ENCODE measurements around the gene MATCAP1. TPM values are rescaled to one million over a fixed set of nuclear protein-coding genes. Genes with fewer than 3 reads are reported as not detected.

Gene MATCAP1
- polyA plus RNA-seq, 1 donor (not counting 4 experiments of a cell fraction or from before 2014, with no cell fraction given) = 13.3 TPM

GRCh38 chr16:67199011-67199807 is 15.4 kb upstream of the MATCAP1 start, which contains the start of gene ELMO3:
ELMO3 (plus strand) TSS chr16:67199131; CDS start chr16:67199327, 196 bp downstream.
- peak within 1 kb of the TSS; percentile 47 for H3K27ac ChIP-seq (ENCODE audit: control insufficient read depth, insufficient read depth, low read length)
- dilution Hi-C loops (cut with MboI; ENCODE audit: extremely low pct_ligation_motif_present, low sequenced_read_pairs) = no loop called here
- H3K9ac ChIP-seq (ENCODE audit: control insufficient read depth, extremely low read depth, insufficient read depth, low read length) = peak within 1 kb of the TSS; percentile 72
- H3K4me3 ChIP-seq (ENCODE audit: control insufficient read depth in 2 of 3, extremely low read depth in 1 of 3, insufficient read depth in 2 of 3, low read depth in 1 of 3, low read length in 3 of 3) = peak within 1 kb of the TSS; percentile 54 to 72 (median 70)
- FAIRE-seq (peak; percentile 51), DNase-seq (ENCODE audit: low read depth, low spot score) (no peak)
- H3K27me3 ChIP-seq (ENCODE audit: control insufficient read depth, extremely low read depth, insufficient read depth, low read length) = no peaks in the 10 kb centered on the region
- peaks cover 41% of the 10 kb centered on the region in 2 experiments for H3K36me3 ChIP-seq (ENCODE audit: control insufficient read depth in 2 of 2, extremely low read depth in 1 of 2, insufficient read depth in 2 of 2, low read length in 2 of 2)
- no peak within 1 kb of the TSS for H2AFZ ChIP-seq (ENCODE audit: control insufficient read depth, low read length)
- TF ChIP-seq, protein P1, sequence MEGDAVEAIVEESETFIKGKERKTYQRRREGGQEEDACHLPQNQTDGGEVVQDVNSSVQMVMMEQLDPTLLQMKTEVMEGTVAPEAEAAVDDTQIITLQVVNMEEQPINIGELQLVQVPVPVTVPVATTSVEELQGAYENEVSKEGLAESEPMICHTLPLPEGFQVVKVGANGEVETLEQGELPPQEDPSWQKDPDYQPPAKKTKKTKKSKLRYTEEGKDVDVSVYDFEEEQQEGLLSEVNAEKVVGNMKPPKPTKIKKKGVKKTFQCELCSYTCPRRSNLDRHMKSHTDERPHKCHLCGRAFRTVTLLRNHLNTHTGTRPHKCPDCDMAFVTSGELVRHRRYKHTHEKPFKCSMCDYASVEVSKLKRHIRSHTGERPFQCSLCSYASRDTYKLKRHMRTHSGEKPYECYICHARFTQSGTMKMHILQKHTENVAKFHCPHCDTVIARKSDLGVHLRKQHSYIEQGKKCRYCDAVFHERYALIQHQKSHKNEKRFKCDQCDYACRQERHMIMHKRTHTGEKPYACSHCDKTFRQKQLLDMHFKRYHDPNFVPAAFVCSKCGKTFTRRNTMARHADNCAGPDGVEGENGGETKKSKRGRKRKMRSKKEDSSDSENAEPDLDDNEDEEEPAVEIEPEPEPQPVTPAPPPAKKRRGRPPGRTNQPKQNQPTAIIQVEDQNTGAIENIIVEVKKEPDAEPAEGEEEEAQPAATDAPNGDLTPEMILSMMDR (optimal IDR thresholded peaks at IDR 0.05 in 1 of 3, IDR thresholded peaks at IDR 0.05 in 1 of 3, conservative IDR thresholded peaks at IDR 0.05 in 1 of 3; ENCODE audit: extremely low read depth in 1 of 3, insufficient read depth in 2 of 3, low read length in 3 of 3) = peak; percentile 62 to 97 (median 83)
- no peak for TF ChIP-seq EZH2 (IDR thresholded peaks at IDR 0.05; ENCODE audit: low read length)
- peak within 1 kb of the TSS; percentile 86 for H3K4me2 ChIP-seq (ENCODE audit: control insufficient read depth, extremely low read depth, insufficient read depth, low read depth, low read length)
- H3K9me3 ChIP-seq (ENCODE audit: control insufficient read depth, low read depth, low read length) = no peaks in the 10 kb centered on the region
- H3K4me1 ChIP-seq (ENCODE audit: control insufficient read depth, extremely low read depth, insufficient read depth, low read length) = peaks cover 18% of the 10 kb centered on the region
- H3K9me1 ChIP-seq (ENCODE audit: control insufficient read depth, extremely low read depth, insufficient read depth, low read length) = peaks cover 2% of the 10 kb centered on the region
- H4K20me1 ChIP-seq (ENCODE audit: control insufficient read depth, extremely low read depth, insufficient read depth, low read length) = no peaks in the 10 kb centered on the region
- peaks cover 31% of the 10 kb centered on the region for H3K79me2 ChIP-seq (ENCODE audit: control insufficient read depth, insufficient read depth, low read length)

GRCh38 chr16:67198238-67198734 is 14.5 kb upstream of the MATCAP1 start:
- DNase-seq (ENCODE audit: low read depth, low spot score) (peak; percentile 54), FAIRE-seq (peak; percentile 84)
- peaks cover under 1% of the 10 kb centered on the region for H4K20me1 ChIP-seq (ENCODE audit: control insufficient read depth, extremely low read depth, insufficient read depth, low read length)
- H3K79me2 ChIP-seq (ENCODE audit: control insufficient read depth, insufficient read depth, low read length) = peaks cover 40% of the 10 kb centered on the region
- no peaks in the 10 kb centered on the region for H3K27me3 ChIP-seq (ENCODE audit: control insufficient read depth, extremely low read depth, insufficient read depth, low read length)
- peaks cover 4% of the 10 kb centered on the region for H3K9me1 ChIP-seq (ENCODE audit: control insufficient read depth, extremely low read depth, insufficient read depth, low read length)
- peak overlapping the region; percentile 47 for H3K27ac ChIP-seq (ENCODE audit: control insufficient read depth, insufficient read depth, low read length)
- peaks cover 42 to 51% of the 10 kb centered on the region in 2 experiments for H3K36me3 ChIP-seq (ENCODE audit: control insufficient read depth in 2 of 2, extremely low read depth in 1 of 2, insufficient read depth in 2 of 2, low read length in 2 of 2)
- H2AFZ ChIP-seq (ENCODE audit: control insufficient read depth, low read length) = no peak overlapping the region
- peaks cover 25% of the 10 kb centered on the region for H3K4me1 ChIP-seq (ENCODE audit: control insufficient read depth, extremely low read depth, insufficient read depth, low read length)
- peak overlapping the region; percentile 13 for H3K9ac ChIP-seq (ENCODE audit: control insufficient read depth, extremely low read depth, insufficient read depth, low read length)
- H3K9me3 ChIP-seq (ENCODE audit: control insufficient read depth, low read depth, low read length) = no peaks in the 10 kb centered on the region
- H3K4me2 ChIP-seq (ENCODE audit: control insufficient read depth, extremely low read depth, insufficient read depth, low read depth, low read length) = peak overlapping the region; percentile 84
- TF ChIP-seq, protein P1 (optimal IDR thresholded peaks at IDR 0.05 in 1 of 3, IDR thresholded peaks at IDR 0.05 in 1 of 3, conservative IDR thresholded peaks at IDR 0.05 in 1 of 3; ENCODE audit: extremely low read depth in 1 of 3, insufficient read depth in 2 of 3, low read length in 3 of 3) = peak; percentile 90 to 100 (median 99)
- no peak for TF ChIP-seq EZH2 (IDR thresholded peaks at IDR 0.05; ENCODE audit: low read length)
- no peak overlapping the region for H3K4me3 ChIP-seq (ENCODE audit: control insufficient read depth in 2 of 3, extremely low read depth in 1 of 3, insufficient read depth in 2 of 3, low read depth in 1 of 3, low read length in 3 of 3)
- dilution Hi-C loops (cut with MboI; ENCODE audit: extremely low pct_ligation_motif_present, low sequenced_read_pairs) = no loop called here
